Neuronal stem cell (in vitro differentiated cells): ENCODE data around the gene AFF3.
"Not testable (repeated sequence)": the region's sequence is repeated elsewhere in the genome, so short reads cannot be mapped to it uniquely, and the experiment has no call there.

Experiments
- DNase-seq: peaks from one replicate; pipeline ENCODE4 v3.0.0-alpha.2; 2013; ENCODE audit warnings: low spot score
- H2AFZ ChIP-seq: one replicate; pipeline ENCODE4 v1.6.1; 2013; ENCODE audit warnings: mild to moderate bottlenecking, low read length, inconsistent platforms
- H2AK5ac ChIP-seq: 2 replicates; pipeline ENCODE4 v1.6.1; 2013; ENCODE audit warnings: low read depth, mild to moderate bottlenecking, inconsistent platforms, low read length, moderate library complexity, mixed read lengths
- H2BK120ac ChIP-seq: 2 replicates; pipeline ENCODE4 v1.6.1; 2013; ENCODE audit warnings: low read depth, mild to moderate bottlenecking, inconsistent platforms, low read length, moderate library complexity, mixed read lengths
- H2BK12ac ChIP-seq: one replicate; pipeline ENCODE4 v1.6.1; 2013; ENCODE audit warnings: low read length, inconsistent platforms
- H2BK15ac ChIP-seq: 2 replicates; pipeline ENCODE4 v1.6.1; 2013; ENCODE audit warnings: mild to moderate bottlenecking, low read length, inconsistent platforms, mixed read lengths
- H2BK5ac ChIP-seq: one replicate; pipeline ENCODE4 v1.6.1; 2013; ENCODE audit warnings: inconsistent platforms, mild to moderate bottlenecking, low read length, moderate library complexity
- H3K14ac ChIP-seq: one replicate; pipeline ENCODE4 v1.6.1; 2013; ENCODE audit warnings: low read length, inconsistent platforms
- H3K18ac ChIP-seq: 2 replicates; pipeline ENCODE4 v1.6.1; 2013; ENCODE audit warnings: low read length, inconsistent platforms
- H3K23ac ChIP-seq: 2 replicates; pipeline ENCODE4 v1.6.1; 2013; ENCODE audit warnings: low read depth, mild to moderate bottlenecking, mixed read lengths, low read length, inconsistent platforms; ENCODE audit not compliant: poor library complexity
- H3K27ac ChIP-seq: replicated peaks from 3 replicates; pipeline ENCODE4 v1.5.1; 2013; ENCODE audit warnings: low read length, inconsistent platforms
- H3K27me3 ChIP-seq, 3 experiments: 2 replicates each; pipeline ENCODE4 v1.6.1; 2013; ENCODE audit warnings: low read length in 3 of 3, mild to moderate bottlenecking in 2 of 3, inconsistent platforms in 1 of 3, low read depth in 1 of 3, mixed read lengths in 1 of 3, moderate library complexity in 1 of 3; ENCODE audit not compliant: control insufficient read depth in 3 of 3, insufficient read depth in 3 of 3
- H3K36me3 ChIP-seq, 2 donors: replicated peaks in 1 of 2; 2 replicates each; pipeline ENCODE4 v1.6.1; 2013; ENCODE audit warnings: low read length in 2 of 2; ENCODE audit not compliant: control insufficient read depth in 2 of 2, insufficient read depth in 2 of 2
- H3K4ac ChIP-seq: 2 replicates; pipeline ENCODE4 v1.6.1; 2013; ENCODE audit warnings: inconsistent platforms, mild to moderate bottlenecking, low read length, moderate library complexity
- H3K4me1 ChIP-seq, 2 donors: 1 replicate in 1 of 2; 2 replicates in 1 of 2; pipeline ENCODE4 v1.6.1; 2013; ENCODE audit warnings: low read length in 2 of 2, low read depth in 1 of 2; ENCODE audit not compliant: control insufficient read depth in 2 of 2, insufficient read depth in 1 of 2
- H3K4me2 ChIP-seq: one replicate; pipeline ENCODE4 v1.6.1; 2013; ENCODE audit warnings: mild to moderate bottlenecking, low read length, inconsistent platforms; ENCODE audit not compliant: insufficient read depth, poor library complexity, severe bottlenecking
- H3K4me3 ChIP-seq, 2 donors: 2 replicates each; pipeline ENCODE4 v1.5.1; 2013; ENCODE audit warnings: low read length in 2 of 2, mild to moderate bottlenecking in 2 of 2, inconsistent platforms in 1 of 2, moderate library complexity in 1 of 2
- H3K79me1 ChIP-seq: one replicate; pipeline ENCODE4 v1.6.1; 2013; ENCODE audit warnings: low read depth, mild to moderate bottlenecking, inconsistent platforms, low read length, moderate library complexity
- H3K9ac ChIP-seq: one replicate; pipeline ENCODE4 v1.6.1; 2013; ENCODE audit warnings: mild to moderate bottlenecking, low read depth, low read length, inconsistent platforms; ENCODE audit not compliant: poor library complexity
- H3K9me3 ChIP-seq, 2 donors: replicated peaks in 1 of 2; 2 replicates each; pipeline versions ENCODE3 to v1.6.1; 2013; ENCODE audit warnings: low read length in 2 of 2, mild to moderate bottlenecking in 2 of 2, inconsistent platforms in 1 of 2, low read depth in 1 of 2, mixed read lengths in 1 of 2, moderate library complexity in 1 of 2; ENCODE audit not compliant: control insufficient read depth in 2 of 2, insufficient read depth in 1 of 2
- H4K8ac ChIP-seq: one replicate; pipeline ENCODE4 v1.6.1; 2013; ENCODE audit warnings: low read depth, mild to moderate bottlenecking, inconsistent platforms, low read length, moderate library complexity
- H4K91ac ChIP-seq: one replicate; pipeline ENCODE4 v1.6.1; 2013; ENCODE audit warnings: low read length, low read depth, mild to moderate bottlenecking, inconsistent platforms; ENCODE audit not compliant: poor library complexity
- WGBS, 2 donors: extraction: QIAGEN DNeasy Blood & Tissue Kit; methylation state at CpG; one replicate each; pipeline ENCODE4 v1.1.7; 2013; ENCODE audit warnings: missing lambda C conversion rate in 2 of 2, mixed read lengths in 1 of 2; ENCODE audit not compliant: insufficient read length in 2 of 2, insufficient replicate concordance in 1 of 2; ENCODE audit errors: extremely low coverage in 2 of 2; 5-methylcytosine and 5-hydroxymethylcytosine counted together

Gene AFF3

GRCh38 chr2:100163605-100164004, 21.2 kb upstream of the AFF3 start:
- no peak for DNase-seq
- Histone ChIP-seq H2AK5ac (no peak overlapping the region), H3K9me3 (peaks cover 2 to 6% of the 10 kb centered on the region in 2 donors), H3K4me1 (no peaks in the 10 kb centered on the region), H2BK12ac (no peak overlapping the region), H3K14ac (no peak overlapping the region), H2BK15ac (no peak overlapping the region), H3K4me2 (no peak overlapping the region), H3K18ac (no peak overlapping the region), H3K27me3 (no peaks in the 10 kb centered on the region), H3K9ac (no peak overlapping the region), H3K4me3 (no peak overlapping the region), H3K79me1 (no peaks in the 10 kb centered on the region), H2BK5ac (no peak overlapping the region), H4K91ac (no peak overlapping the region), H3K4ac (no peak overlapping the region), H2BK120ac (no peak overlapping the region), H4K8ac (no peak overlapping the region), H2AFZ (no peak overlapping the region), H3K27ac (no peak overlapping the region), H3K36me3 (no peaks in the 10 kb centered on the region), H3K23ac (no peak overlapping the region)

DNA sequence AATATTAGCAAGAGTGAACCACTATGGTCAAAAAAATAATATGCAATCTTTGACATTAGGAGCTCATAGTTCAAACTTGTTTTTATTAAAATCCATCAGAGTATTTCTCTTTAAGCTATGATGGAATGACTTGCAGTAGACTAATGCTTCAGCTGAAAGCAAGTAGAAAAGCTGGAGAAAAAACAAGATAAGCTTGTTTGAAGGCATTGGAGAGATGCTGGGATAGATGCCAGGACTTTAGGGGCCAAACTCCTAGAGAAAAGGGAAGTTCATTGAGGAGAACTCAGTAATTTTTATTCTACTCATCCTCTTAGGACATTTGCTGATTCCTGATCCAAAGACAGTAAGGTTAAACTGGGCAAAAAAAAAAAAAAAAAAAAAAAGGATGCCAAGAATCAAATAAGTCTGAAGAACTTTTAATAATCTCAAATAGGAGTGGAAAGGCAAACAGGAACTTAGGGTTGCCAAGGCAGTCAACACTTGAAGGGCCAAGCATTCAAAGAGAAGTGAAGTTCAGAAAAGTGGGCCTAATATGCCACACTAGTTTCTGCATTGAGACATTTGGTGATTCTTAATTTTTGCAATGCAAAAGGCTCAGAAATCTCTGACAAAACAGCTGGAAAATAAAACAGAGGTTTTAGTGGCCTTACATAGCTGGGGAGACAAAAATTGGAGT, 19.7 kb upstream of the AFF3 start:
- no peak for DNase-seq
- Histone ChIP-seq H3K4me3 (no peak overlapping the region), H3K4ac (no peak overlapping the region), H4K8ac (no peak overlapping the region), H2BK12ac (no peak overlapping the region), H3K14ac (no peak overlapping the region), H2BK15ac (no peak overlapping the region), H2BK5ac (no peak overlapping the region), H3K9ac (no peak overlapping the region), H2AK5ac (no peak overlapping the region), H3K9me3 (peaks cover 5 to 6% of the 10 kb centered on the region in 2 donors), H2BK120ac (no peak overlapping the region), H2AFZ (no peak overlapping the region), H3K27me3 (no peaks in the 10 kb centered on the region), H3K18ac (no peak overlapping the region), H3K79me1 (no peaks in the 10 kb centered on the region), H3K4me1 (no peaks in the 10 kb centered on the region), H3K23ac (no peak overlapping the region), H4K91ac (no peak overlapping the region), H3K4me2 (no peak overlapping the region), H3K27ac (no peak overlapping the region), H3K36me3 (no peaks in the 10 kb centered on the region)

DNA sequence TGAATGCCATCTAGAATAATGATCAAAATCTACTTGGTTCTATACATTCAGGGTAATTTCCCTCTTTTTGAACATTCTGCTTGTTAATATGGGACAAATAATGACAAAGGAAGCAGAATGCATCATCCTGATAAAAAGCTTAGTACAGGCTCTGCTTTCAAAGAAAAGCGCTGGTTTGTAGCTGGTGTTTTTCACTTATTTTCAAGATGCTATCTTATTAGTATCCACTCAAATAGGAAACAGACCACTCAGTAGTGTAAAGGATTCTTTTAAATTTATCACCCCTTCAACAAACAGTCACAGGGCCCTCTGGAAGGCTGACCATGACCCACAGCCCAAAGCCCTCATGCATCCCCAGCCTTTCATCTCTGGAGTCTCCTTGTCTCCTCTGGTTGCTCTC, 18.0 kb upstream of the AFF3 start:
- H3K27ac ChIP-seq, result no peak overlapping the region
- no peak overlapping the region for H2BK15ac ChIP-seq
- H2BK5ac ChIP-seq, result no peak overlapping the region
- H3K4me2 ChIP-seq, result no peak overlapping the region
- H4K91ac ChIP-seq, result no peak overlapping the region
- no peak overlapping the region for H2AFZ ChIP-seq
- H3K14ac ChIP-seq, result no peak overlapping the region
- DNase-seq, result no peak
- no peaks in the 10 kb centered on the region for H3K27me3 ChIP-seq
- no peak overlapping the region for H3K18ac ChIP-seq
- H4K8ac ChIP-seq, result no peak overlapping the region
- no peak overlapping the region for H3K23ac ChIP-seq
- H3K36me3 ChIP-seq, result no peaks in the 10 kb centered on the region
- no CpG with 5 or more reads among the region's 1 CpG for WGBS, 2 donors
- H2AK5ac ChIP-seq, result no peak overlapping the region
- no peak overlapping the region for H3K4me3 ChIP-seq
- no peaks in the 10 kb centered on the region for H3K79me1 ChIP-seq
- H3K9ac ChIP-seq, result no peak overlapping the region
- H2BK12ac ChIP-seq, result no peak overlapping the region
- no peaks in the 10 kb centered on the region for H3K4me1 ChIP-seq
- no peak overlapping the region for H3K4ac ChIP-seq
- peaks cover 5 to 6% of the 10 kb centered on the region in 2 donors for H3K9me3 ChIP-seq
- H2BK120ac ChIP-seq, result no peak overlapping the region

- WGBS, 2 donors, result no CpG with 5 or more reads among the region's 4 CpGs
These were observed 9.4 kb upstream of the AFF3 start for GRCh38 chr2:100151832-100152231.

More at GRCh38 chr2:100151832-100152231, 9.4 kb upstream of the AFF3 start:
- not testable (repeated sequence) for H3K27ac ChIP-seq, H3K9ac ChIP-seq, H2BK12ac ChIP-seq, H3K36me3 ChIP-seq, H3K79me1 ChIP-seq, H2BK5ac ChIP-seq, H4K91ac ChIP-seq, H3K4me1 ChIP-seq, H3K4me2 ChIP-seq, H2AFZ ChIP-seq, DNase-seq, H3K18ac ChIP-seq, H3K23ac ChIP-seq, H3K9me3 ChIP-seq, H2BK120ac ChIP-seq, H4K8ac ChIP-seq, H2AK5ac ChIP-seq, H3K4me3 ChIP-seq, H2BK15ac ChIP-seq, H3K4ac ChIP-seq, H3K14ac ChIP-seq, H3K27me3 ChIP-seq
